ENCODE measurements around the gene DHRSX. TPM values are rescaled to one million over a fixed set of nuclear protein-coding genes. Genes with fewer than 3 reads are reported as not detected.
"Not testable (repeated sequence)": the region's sequence is repeated elsewhere in the genome, so short reads cannot be mapped to it uniquely, and the experiment has no call there.

DHRSX gene
- total and polyA plus RNA-seq, 2 donors (not counting 1 experiment from before 2014, with no cell fraction given): 23.7 to 25.6 TPM

DNA sequence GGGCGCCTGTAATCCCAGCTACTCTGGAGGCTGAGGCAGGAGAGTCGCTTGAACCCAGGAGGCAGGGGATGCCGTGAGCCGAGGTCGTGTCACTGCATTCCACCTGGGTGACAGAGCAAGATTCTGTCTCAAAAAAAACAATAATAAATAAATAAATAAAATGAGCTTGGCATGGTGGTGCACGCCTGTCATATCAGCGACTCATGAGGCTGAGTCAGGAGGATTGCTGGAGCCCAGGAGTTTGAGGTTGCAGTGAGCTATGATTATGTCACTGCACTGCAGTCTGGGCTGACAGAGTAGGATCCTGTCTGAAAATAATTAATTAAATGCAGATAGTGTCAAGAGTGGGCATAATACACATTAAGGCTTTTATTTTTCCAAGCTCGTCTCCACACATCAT lies 77.5 kb downstream of the DHRSX start:
- peak in 1 of 2 donors; percentile 65 for DNase-seq (ENCODE audit: low read depth in 2 of 2)
- no peaks in the 10 kb centered on the region for H3K27me3 ChIP-seq (ENCODE audit: control insufficient read depth, insufficient read depth, low read length)
- no peaks in the 10 kb centered on the region for H3K9me3 ChIP-seq (ENCODE audit: control insufficient read depth, insufficient read depth, low read depth, low read length)
- H3K27ac ChIP-seq (ENCODE audit: insufficient read depth, low read length): no peak overlapping the region
- no peaks in the 10 kb centered on the region for H3K79me2 ChIP-seq (ENCODE audit: control insufficient read depth, insufficient read depth, low read length)
- H3K4me3 ChIP-seq (replicated peaks in 1 of 4; ENCODE audit: control extremely low read depth in 1 of 4, insufficient read depth in 1 of 4, low read depth in 3 of 4, low read length in 4 of 4): no peak overlapping the region
- no peak for TF ChIP-seq EZH2 (IDR thresholded peaks at IDR 0.05; ENCODE audit: low read length, missing control alignments)
- TF ChIP-seq, protein P1, sequence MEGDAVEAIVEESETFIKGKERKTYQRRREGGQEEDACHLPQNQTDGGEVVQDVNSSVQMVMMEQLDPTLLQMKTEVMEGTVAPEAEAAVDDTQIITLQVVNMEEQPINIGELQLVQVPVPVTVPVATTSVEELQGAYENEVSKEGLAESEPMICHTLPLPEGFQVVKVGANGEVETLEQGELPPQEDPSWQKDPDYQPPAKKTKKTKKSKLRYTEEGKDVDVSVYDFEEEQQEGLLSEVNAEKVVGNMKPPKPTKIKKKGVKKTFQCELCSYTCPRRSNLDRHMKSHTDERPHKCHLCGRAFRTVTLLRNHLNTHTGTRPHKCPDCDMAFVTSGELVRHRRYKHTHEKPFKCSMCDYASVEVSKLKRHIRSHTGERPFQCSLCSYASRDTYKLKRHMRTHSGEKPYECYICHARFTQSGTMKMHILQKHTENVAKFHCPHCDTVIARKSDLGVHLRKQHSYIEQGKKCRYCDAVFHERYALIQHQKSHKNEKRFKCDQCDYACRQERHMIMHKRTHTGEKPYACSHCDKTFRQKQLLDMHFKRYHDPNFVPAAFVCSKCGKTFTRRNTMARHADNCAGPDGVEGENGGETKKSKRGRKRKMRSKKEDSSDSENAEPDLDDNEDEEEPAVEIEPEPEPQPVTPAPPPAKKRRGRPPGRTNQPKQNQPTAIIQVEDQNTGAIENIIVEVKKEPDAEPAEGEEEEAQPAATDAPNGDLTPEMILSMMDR (conservative IDR thresholded peaks at IDR 0.05 in 1 of 2, IDR thresholded peaks at IDR 0.05 in 1 of 2; ENCODE audit: low read depth in 1 of 2, low read length in 2 of 2): no peak
- no peaks in the 10 kb centered on the region for H3K36me3 ChIP-seq (ENCODE audit: control insufficient read depth, insufficient read depth, low read length)
- no peak overlapping the region for H3K9ac ChIP-seq (ENCODE audit: insufficient read depth, low read length)
- no peaks in the 10 kb centered on the region for H4K20me1 ChIP-seq (ENCODE audit: control insufficient read depth, extremely low read depth, insufficient read depth, low read length)
- no peak overlapping the region for H3K4me2 ChIP-seq (ENCODE audit: extremely low read depth, insufficient read depth, low read length)
- H2AFZ ChIP-seq (ENCODE audit: low read length): no peak overlapping the region
- H3K4me1 ChIP-seq (ENCODE audit: control insufficient read depth, extremely low read depth, insufficient read depth, low read length): no peaks in the 10 kb centered on the region

DNA sequence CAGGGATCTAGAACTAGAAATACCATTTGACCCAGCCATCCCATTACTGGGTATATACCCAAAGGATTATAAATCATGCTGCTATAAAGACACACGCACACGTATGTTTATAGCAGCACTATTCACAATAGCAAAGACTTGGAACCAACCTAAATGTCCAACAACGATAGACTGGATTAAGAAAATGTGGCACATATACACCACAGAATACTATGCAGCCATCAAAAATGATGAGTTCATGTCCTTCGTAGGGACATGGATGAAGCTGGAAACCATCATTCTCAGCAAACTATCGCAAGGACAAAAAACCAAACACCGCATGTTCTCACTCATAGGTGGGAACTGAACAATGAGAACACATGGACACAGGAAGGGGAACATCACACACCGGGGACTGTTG lies 81.4 kb downstream of the DHRSX start:
- H4K20me1 ChIP-seq (ENCODE audit: control insufficient read depth, extremely low read depth, insufficient read depth, low read length); H3K9ac ChIP-seq (ENCODE audit: insufficient read depth, low read length); H3K4me3 ChIP-seq (replicated peaks in 1 of 4; ENCODE audit: control extremely low read depth in 1 of 4, insufficient read depth in 1 of 4, low read depth in 3 of 4, low read length in 4 of 4); H3K4me2 ChIP-seq (ENCODE audit: extremely low read depth, insufficient read depth, low read length); H3K27ac ChIP-seq (ENCODE audit: insufficient read depth, low read length); H2AFZ ChIP-seq (ENCODE audit: low read length); H3K9me3 ChIP-seq (ENCODE audit: control insufficient read depth, insufficient read depth, low read depth, low read length); H3K27me3 ChIP-seq (ENCODE audit: control insufficient read depth, insufficient read depth, low read length); H3K79me2 ChIP-seq (ENCODE audit: control insufficient read depth, insufficient read depth, low read length); H3K4me1 ChIP-seq (ENCODE audit: control insufficient read depth, extremely low read depth, insufficient read depth, low read length); DNase-seq (ENCODE audit: low read depth in 2 of 2); H3K36me3 ChIP-seq (ENCODE audit: control insufficient read depth, insufficient read depth, low read length): not testable (repeated sequence)

DNA sequence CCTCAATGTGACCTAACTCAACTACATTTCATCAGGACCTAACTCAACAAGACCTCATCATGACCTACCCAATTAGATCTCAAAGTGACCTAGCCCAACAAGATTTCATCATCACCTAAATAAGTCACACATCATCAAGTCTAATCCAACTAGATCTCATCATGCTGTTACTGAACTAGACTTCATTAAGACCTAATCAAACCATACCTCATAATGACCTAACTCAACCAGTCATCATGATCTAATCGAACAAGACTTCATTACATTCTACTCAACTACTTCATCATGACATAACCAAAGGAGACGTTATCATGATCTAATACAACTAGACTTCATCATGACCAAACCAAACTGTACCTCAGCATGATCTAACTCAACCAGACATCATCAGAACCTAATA lies 82.8 kb downstream of the DHRSX start:
- Histone ChIP-seq H3K4me1 (ENCODE audit: control insufficient read depth, extremely low read depth, insufficient read depth, low read length) (no peaks in the 10 kb centered on the region), H3K27ac (ENCODE audit: insufficient read depth, low read length) (no peak overlapping the region), H2AFZ (ENCODE audit: low read length) (no peak overlapping the region), H3K36me3 (ENCODE audit: control insufficient read depth, insufficient read depth, low read length) (no peaks in the 10 kb centered on the region), H3K4me2 (ENCODE audit: extremely low read depth, insufficient read depth, low read length) (no peak overlapping the region), H3K4me3 (replicated peaks in 1 of 4; ENCODE audit: control extremely low read depth in 1 of 4, insufficient read depth in 1 of 4, low read depth in 3 of 4, low read length in 4 of 4) (no peak overlapping the region), H3K9me3 (ENCODE audit: control insufficient read depth, insufficient read depth, low read depth, low read length) (no peaks in the 10 kb centered on the region), H3K27me3 (ENCODE audit: control insufficient read depth, insufficient read depth, low read length) (no peaks in the 10 kb centered on the region), H3K9ac (ENCODE audit: insufficient read depth, low read length) (no peak overlapping the region), H3K79me2 (ENCODE audit: control insufficient read depth, insufficient read depth, low read length) (no peaks in the 10 kb centered on the region), H4K20me1 (ENCODE audit: control insufficient read depth, extremely low read depth, insufficient read depth, low read length) (no peaks in the 10 kb centered on the region)
- TF ChIP-seq EZH2 (IDR thresholded peaks at IDR 0.05; ENCODE audit: low read length, missing control alignments): no peak
- TF ChIP-seq, protein P1 (conservative IDR thresholded peaks at IDR 0.05 in 1 of 2, IDR thresholded peaks at IDR 0.05 in 1 of 2; ENCODE audit: low read depth in 1 of 2, low read length in 2 of 2): no peak
- no peak for DNase-seq (ENCODE audit: low read depth in 2 of 2)
